ENCODE results near the gene ACD.

Gene ACD

GRCh38 chr16:67676516-67676915 lies 16.5 kb upstream of the ACD start:
- WGBS, 2 experiments = 92% methylated on average over 4 of the region's 4 CpGs
- no peaks in the 10 kb centered on the region for H3K9me3 ChIP-seq (ENCODE audit: control insufficient read depth, low read length)
- no peaks in the 10 kb centered on the region for H3K27me3 ChIP-seq (ENCODE audit: control insufficient read depth, insufficient read depth, low read length, poor library complexity, severe bottlenecking)
- no peak overlapping the region for H3K27ac ChIP-seq (ENCODE audit: insufficient read depth, low read depth, low read length, poor library complexity, severe bottlenecking)
- no peaks in the 10 kb centered on the region for H3K4me1 ChIP-seq (ENCODE audit: control insufficient read depth, insufficient read depth, low read length)
- H3K4me3 ChIP-seq (ENCODE audit: insufficient read depth, low read depth, low read length) = no peak overlapping the region
- no peaks in the 10 kb centered on the region for H3K36me3 ChIP-seq (ENCODE audit: control insufficient read depth, insufficient read depth, low read length)

GRCh38 chr16:67675999-67676398 lies 15.9 kb upstream of the ACD start:
- no peak overlapping the region for H3K4me3 ChIP-seq (ENCODE audit: insufficient read depth, low read depth, low read length)
- 92 to 95% methylated on average over 7 of the region's 7 CpGs for WGBS, 2 experiments
- H3K4me1 ChIP-seq (ENCODE audit: control insufficient read depth, insufficient read depth, low read length) = no peaks in the 10 kb centered on the region
- H3K36me3 ChIP-seq (ENCODE audit: control insufficient read depth, insufficient read depth, low read length) = no peaks in the 10 kb centered on the region
- no peak overlapping the region for H3K27ac ChIP-seq (ENCODE audit: insufficient read depth, low read depth, low read length, poor library complexity, severe bottlenecking)
- H3K27me3 ChIP-seq (ENCODE audit: control insufficient read depth, insufficient read depth, low read length, poor library complexity, severe bottlenecking) = no peaks in the 10 kb centered on the region
- no peaks in the 10 kb centered on the region for H3K9me3 ChIP-seq (ENCODE audit: control insufficient read depth, low read length)

- Histone ChIP-seq H3K9me3 (ENCODE audit: control insufficient read depth, low read length) (no peaks in the 10 kb centered on the region), H3K36me3 (ENCODE audit: control insufficient read depth, insufficient read depth, low read length) (no peaks in the 10 kb centered on the region), H3K4me1 (ENCODE audit: control insufficient read depth, insufficient read depth, low read length) (no peaks in the 10 kb centered on the region), H3K27me3 (ENCODE audit: control insufficient read depth, insufficient read depth, low read length, poor library complexity, severe bottlenecking) (no peaks in the 10 kb centered on the region), H3K27ac (ENCODE audit: insufficient read depth, low read depth, low read length, poor library complexity, severe bottlenecking) (no peak overlapping the region), H3K4me3 (ENCODE audit: insufficient read depth, low read depth, low read length) (no peak overlapping the region)
- whole genome bisulfite sequencing, 2 experiments = 96 to 97% methylated on average over 17 of the region's 17 CpGs
These were observed 15.5 kb upstream of the ACD start for GRCh38 chr16:67675579-67675935.

- Histone ChIP-seq H3K9me3 (ENCODE audit: control insufficient read depth, low read length) (no peaks in the 10 kb centered on the region), H3K36me3 (ENCODE audit: control insufficient read depth, insufficient read depth, low read length) (no peaks in the 10 kb centered on the region), H3K27me3 (ENCODE audit: control insufficient read depth, insufficient read depth, low read length, poor library complexity, severe bottlenecking) (no peaks in the 10 kb centered on the region), H3K4me3 (ENCODE audit: insufficient read depth, low read depth, low read length) (no peak overlapping the region), H3K27ac (ENCODE audit: insufficient read depth, low read depth, low read length, poor library complexity, severe bottlenecking) (no peak overlapping the region), H3K4me1 (ENCODE audit: control insufficient read depth, insufficient read depth, low read length) (no peaks in the 10 kb centered on the region)
- WGBS, 2 experiments = 96% methylated on average over 28 of the region's 28 CpGs
These were observed 15.0 kb upstream of the ACD start for GRCh38 chr16:67674851-67675578.

GRCh38 chr16:67673712-67674580 lies 13.9 kb upstream of the ACD start:
- Histone ChIP-seq H3K4me1 (ENCODE audit: control insufficient read depth, insufficient read depth, low read length) (no peaks in the 10 kb centered on the region), H3K9me3 (ENCODE audit: control insufficient read depth, low read length) (no peaks in the 10 kb centered on the region), H3K27me3 (ENCODE audit: control insufficient read depth, insufficient read depth, low read length, poor library complexity, severe bottlenecking) (no peaks in the 10 kb centered on the region), H3K4me3 (ENCODE audit: insufficient read depth, low read depth, low read length) (no peak overlapping the region), H3K36me3 (ENCODE audit: control insufficient read depth, insufficient read depth, low read length) (no peaks in the 10 kb centered on the region), H3K27ac (ENCODE audit: insufficient read depth, low read depth, low read length, poor library complexity, severe bottlenecking) (no peak overlapping the region)
- 91 to 93% methylated on average over 21 of the region's 21 CpGs for WGBS, 2 experiments

- 76 to 81% methylated on average over 13 of the region's 13 CpGs for WGBS, 2 experiments
- no peak overlapping the region for H3K4me3 ChIP-seq (ENCODE audit: insufficient read depth, low read depth, low read length)
These were observed 12.9 kb upstream of the ACD start for GRCh38 chr16:67672739-67673662.

GRCh38 chr16:67672306-67672705 lies 12.2 kb upstream of the ACD start:
- Histone ChIP-seq H3K9me3 (ENCODE audit: control insufficient read depth, low read length) (no peaks in the 10 kb centered on the region), H3K27ac (ENCODE audit: insufficient read depth, low read depth, low read length, poor library complexity, severe bottlenecking) (no peak overlapping the region), H3K27me3 (ENCODE audit: control insufficient read depth, insufficient read depth, low read length, poor library complexity, severe bottlenecking) (peaks cover under 1% of the 10 kb centered on the region), H3K36me3 (ENCODE audit: control insufficient read depth, insufficient read depth, low read length) (no peaks in the 10 kb centered on the region), H3K4me3 (ENCODE audit: insufficient read depth, low read depth, low read length) (no peak overlapping the region), H3K4me1 (ENCODE audit: control insufficient read depth, insufficient read depth, low read length) (peaks cover 10% of the 10 kb centered on the region)
- WGBS, 2 experiments = 68 to 70% methylated on average over 4 of the region's 4 CpGs

More at GRCh38 chr16:67672739-67673662, 12.9 kb upstream of the ACD start:
- no peaks in the 10 kb centered on the region for H3K27me3 ChIP-seq (ENCODE audit: control insufficient read depth, insufficient read depth, low read length, poor library complexity, severe bottlenecking)
- H3K36me3 ChIP-seq (ENCODE audit: control insufficient read depth, insufficient read depth, low read length) = no peaks in the 10 kb centered on the region
- peaks cover 3% of the 10 kb centered on the region for H3K4me1 ChIP-seq (ENCODE audit: control insufficient read depth, insufficient read depth, low read length)
- H3K27ac ChIP-seq (ENCODE audit: insufficient read depth, low read depth, low read length, poor library complexity, severe bottlenecking) = no peak overlapping the region
- no peaks in the 10 kb centered on the region for H3K9me3 ChIP-seq (ENCODE audit: control insufficient read depth, low read length)

- no peaks in the 10 kb centered on the region for H3K9me3 ChIP-seq (ENCODE audit: control insufficient read depth, low read length)
- no peaks in the 10 kb centered on the region for H3K36me3 ChIP-seq (ENCODE audit: control insufficient read depth, insufficient read depth, low read length)
- WGBS, 2 experiments = 91 to 93% methylated on average over 10 of the region's 10 CpGs
- peaks cover 13% of the 10 kb centered on the region for H3K4me1 ChIP-seq (ENCODE audit: control insufficient read depth, insufficient read depth, low read length)
- no peak overlapping the region for H3K27ac ChIP-seq (ENCODE audit: insufficient read depth, low read depth, low read length, poor library complexity, severe bottlenecking)
- H3K27me3 ChIP-seq (ENCODE audit: control insufficient read depth, insufficient read depth, low read length, poor library complexity, severe bottlenecking) = peaks cover 3% of the 10 kb centered on the region
- no peak overlapping the region for H3K4me3 ChIP-seq (ENCODE audit: insufficient read depth, low read depth, low read length)
These were observed 9.5 kb upstream of the ACD start for GRCh38 chr16:67669499-67670101.

GRCh38 chr16:67668495-67669157 lies 8.6 kb upstream of the ACD start:
- no peaks in the 10 kb centered on the region for H3K9me3 ChIP-seq (ENCODE audit: control insufficient read depth, low read length)
- no peak overlapping the region for H3K4me3 ChIP-seq (ENCODE audit: insufficient read depth, low read depth, low read length)
- H3K27me3 ChIP-seq (ENCODE audit: control insufficient read depth, insufficient read depth, low read length, poor library complexity, severe bottlenecking) = peaks cover 3% of the 10 kb centered on the region
- WGBS, 2 experiments = 91 to 92% methylated on average over 6 of the region's 6 CpGs
- no peaks in the 10 kb centered on the region for H3K36me3 ChIP-seq (ENCODE audit: control insufficient read depth, insufficient read depth, low read length)
- H3K4me1 ChIP-seq (ENCODE audit: control insufficient read depth, insufficient read depth, low read length) = peaks cover 13% of the 10 kb centered on the region
- no peak overlapping the region for H3K27ac ChIP-seq (ENCODE audit: insufficient read depth, low read depth, low read length, poor library complexity, severe bottlenecking)

All from ectodermal cell (in vitro differentiated cells).